HFFc6 (cell line): ENCODE results near the gene TAS1R2. TPM values are rescaled to one million over a fixed set of nuclear protein-coding genes. Genes with fewer than 3 reads are reported as not detected.
A peak's percentile ranks its signal among the peaks of the same experiment; 100 is the strongest.

Experiments
- DNase-seq: peaks from one replicate; pipeline ENCODE4 v3.0.0-alpha.2; 2018
- H3K27ac Mint-ChIP-seq: 2 replicates; pipeline ENCODE4 v1.8.0; 2020; ENCODE audit warnings: mild to moderate bottlenecking, mixed read lengths
- H3K27me3 Mint-ChIP-seq: 2 replicates; pipeline ENCODE4 v1.8.0; 2021; ENCODE audit warnings: mild to moderate bottlenecking, moderate library complexity, mixed read lengths; ENCODE audit not compliant: insufficient read depth
- H3K36me3 Mint-ChIP-seq: 2 replicates; pipeline ENCODE4 v1.8.0; 2021; ENCODE audit warnings: low read depth, mixed read lengths
- H3K4me1 Mint-ChIP-seq: 2 replicates; pipeline ENCODE4 v1.8.0; 2020; ENCODE audit warnings: low read depth, mixed read lengths
- H3K4me3 Mint-ChIP-seq: 2 replicates; pipeline ENCODE4 v1.8.0; 2020; ENCODE audit warnings: mild to moderate bottlenecking, moderate library complexity, mixed read lengths
- H3K9me3 Mint-ChIP-seq: 2 replicates; pipeline ENCODE4 v1.8.0; 2020; ENCODE audit warnings: mild to moderate bottlenecking, mixed read lengths
- CTCF ChIP-seq: fragments of 200-600 bp; sonication (generic); IDR thresholded peaks from 2 replicates; pipeline ENCODE4 v1.5.0; 2021; ENCODE audit warnings: antibody characterized with exemption, mild to moderate bottlenecking
- total RNA-seq, 6 experiments: library from RNA; stranded (reverse); fragmentation: NEBNext Ultra II Directional; extraction: Animal tissue kit (Norgen Biotek cat#: 25700); gene quantifications; 2 replicates in 1 of 6; 3 replicates in 5 of 6; pipeline ENCODE4 v1.2.3, GENCODE V29; 2021

TAS1R2 gene
- total RNA-seq, 6 experiments from 2014 or later: not detected

GRCh38 chr1:18875796-18876128 lies 16.3 kb upstream of the TAS1R2 start:
- no peaks in the 10 kb centered on the region for H3K9me3 Mint-ChIP-seq
- H3K27ac Mint-ChIP-seq: no peak overlapping the region
- H3K4me1 Mint-ChIP-seq: no peaks in the 10 kb centered on the region
- no peak overlapping the region for H3K4me3 Mint-ChIP-seq
- DNase-seq: no peak
- H3K36me3 Mint-ChIP-seq: peaks cover under 1% of the 10 kb centered on the region; the same call in 1 of the 2 replicates
- H3K27me3 Mint-ChIP-seq: peaks cover 5% of the 10 kb centered on the region
- no peak for TF ChIP-seq CTCF

GRCh38 chr1:18875107-18875795 lies 15.8 kb upstream of the TAS1R2 start:
- Mint-ChIP-seq H3K36me3 (no peaks in the 10 kb centered on the region), H3K4me1 (no peaks in the 10 kb centered on the region), H3K27ac (no peak overlapping the region), H3K27me3 (peaks cover 8% of the 10 kb centered on the region; the same call in 1 of the 2 replicates), H3K4me3 (no peak overlapping the region), H3K9me3 (no peaks in the 10 kb centered on the region)
- peak; percentile 92 for TF ChIP-seq CTCF
- DNase-seq: peak; percentile 73

- no peak for TF ChIP-seq CTCF
- Mint-ChIP-seq H3K36me3 (no peaks in the 10 kb centered on the region), H3K4me1 (no peaks in the 10 kb centered on the region), H3K9me3 (no peaks in the 10 kb centered on the region), H3K27me3 (peaks cover 10% of the 10 kb centered on the region; the same call in 1 of the 2 replicates), H3K4me3 (no peak overlapping the region), H3K27ac (no peak overlapping the region)
- no peak for DNase-seq
Observed at GRCh38 chr1:18874600-18874999, 15.1 kb upstream of the TAS1R2 start.

- no peaks in the 10 kb centered on the region for H3K9me3 Mint-ChIP-seq
- no peaks in the 10 kb centered on the region for H3K36me3 Mint-ChIP-seq
- H3K4me1 Mint-ChIP-seq: no peaks in the 10 kb centered on the region
Observed at GRCh38 chr1:18874036-18874435, 14.6 kb upstream of the TAS1R2 start.

GRCh38 chr1:18872071-18872611 lies 12.7 kb upstream of the TAS1R2 start:
- H3K27me3 Mint-ChIP-seq: peaks cover 21% of the 10 kb centered on the region; the same call in 1 of the 2 replicates
- DNase-seq: no peak
- H3K4me3 Mint-ChIP-seq: no peak overlapping the region
- H3K4me1 Mint-ChIP-seq: no peaks in the 10 kb centered on the region
- no peaks in the 10 kb centered on the region for H3K9me3 Mint-ChIP-seq
- no peak overlapping the region for H3K27ac Mint-ChIP-seq
- no peak for TF ChIP-seq CTCF
- H3K36me3 Mint-ChIP-seq: no peaks in the 10 kb centered on the region

More at GRCh38 chr1:18874036-18874435, 14.6 kb upstream of the TAS1R2 start:
- Mint-ChIP-seq H3K27ac (no peak overlapping the region), H3K27me3 (peaks cover 14% of the 10 kb centered on the region; the same call in 1 of the 2 replicates), H3K4me3 (no peak overlapping the region)
- TF ChIP-seq CTCF: no peak
- no peak for DNase-seq
